Esophagus muscularis mucosa (tissue), 4 donors: ENCODE data around the gene SLC25A43.

Experiments
- CTCF ChIP-seq, 3 experiments: fragments of 200-600 bp in 2 of 3; fragments of 450-650 bp in 1 of 3; sonication (generic) in 2 of 3; IDR thresholded peaks; one replicate each; pipeline ENCODE4 v1.5.1; 2017 to 2019; ENCODE audit warnings: antibody characterized with exemption in 3 of 3, mild to moderate bottlenecking in 2 of 3, moderate library complexity in 1 of 3
- EP300 ChIP-seq: sonication (generic); formaldehyde crosslinking; IDR thresholded peaks from one replicate; pipeline ENCODE4 v1.6.1; 2017; ENCODE audit warnings: antibody characterized with exemption
- POLR2A ChIP-seq: fragments of 450-650 bp; IDR thresholded peaks from one replicate; pipeline ENCODE4 v1.6.1; 2017; ENCODE audit warnings: antibody characterized with exemption, moderate library complexity, mild to moderate bottlenecking, low read depth
- POLR2AphosphoS5 ChIP-seq, 2 donors: sonication (generic); formaldehyde crosslinking; IDR thresholded peaks; one replicate each; pipeline ENCODE4 v1.6.1; 2017; ENCODE audit warnings: antibody characterized with exemption in 2 of 2

- TF ChIP-seq POLR2A, result no peak
- no peak for TF ChIP-seq CTCF (IDR thresholded peaks at IDR 0.05)
- no peak for TF ChIP-seq EP300
- TF ChIP-seq POLR2AphosphoS5 (IDR thresholded peaks at IDR 0.05), result no peak
These were observed 101.1 kb downstream of the SLC25A43 start for GRCh38 chrX:119500061-119500800.
